ENCODE results near the gene NUTM2D. TPM values are rescaled to one million over a fixed set of nuclear protein-coding genes. Genes with fewer than 3 reads are reported as not detected.
"Not testable (repeated sequence)": the region's sequence is repeated elsewhere in the genome, so short reads cannot be mapped to it uniquely, and the experiment has no call there.

Gene NUTM2D
- total and polyA plus RNA-seq, 2 of the 4 experiments (the other 2 are of a cell fraction) = 0.54 to 1.9 TPM

DNA sequence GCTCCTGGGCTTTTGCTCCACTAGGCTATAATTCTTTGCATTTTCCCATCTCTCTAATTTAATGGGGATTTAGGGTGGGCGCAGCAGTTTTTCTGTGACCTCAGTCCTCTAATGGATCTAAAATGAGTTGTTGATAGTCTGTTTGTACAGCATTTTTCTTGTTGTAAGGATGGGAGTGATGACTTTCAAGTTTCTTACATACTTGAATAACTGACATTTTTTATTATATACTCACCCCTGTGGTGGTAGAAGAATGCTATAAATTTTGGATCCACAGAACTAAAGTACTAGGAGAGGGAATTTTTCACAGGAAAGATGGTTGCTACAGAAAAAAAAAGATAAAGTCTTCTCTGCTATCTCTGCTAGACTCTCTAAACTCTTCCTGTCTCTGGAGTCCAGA, 29.6 kb upstream of the NUTM2D start:
- H3K4me3 ChIP-seq (ENCODE audit: insufficient read depth, low read depth, low read length); in situ Hi-C loops (cut with MboI; ENCODE audit: low sequenced_read_pairs): not testable (repeated sequence)

DNA sequence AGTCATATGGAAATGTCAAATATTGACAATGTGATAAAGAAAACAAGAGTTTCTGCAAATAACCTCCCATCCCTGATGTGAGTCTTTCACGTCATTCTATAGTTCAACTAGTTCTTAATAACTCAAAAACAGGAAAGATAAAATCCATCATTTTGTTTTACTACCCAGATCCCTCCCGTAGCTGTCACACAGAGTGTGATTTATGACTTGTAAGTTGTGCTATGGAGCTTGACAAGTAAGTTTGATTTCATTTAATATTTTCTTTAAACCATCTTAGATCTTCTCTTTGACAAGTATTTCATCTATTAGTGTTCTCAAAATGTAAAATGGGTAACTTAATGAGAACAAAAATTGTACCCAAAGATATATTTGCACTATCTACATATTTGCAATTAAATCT, 28.4 kb upstream of the NUTM2D start:
- H3K4me2 ChIP-seq (ENCODE audit: low read depth, low read length); H2BK5ac ChIP-seq (ENCODE audit: low read depth, low read length, poor library complexity, severe bottlenecking); H3K9ac ChIP-seq (ENCODE audit: low read depth, low read length); H3K56ac ChIP-seq (ENCODE audit: extremely low read depth, insufficient read depth, low read length); H2BK120ac ChIP-seq (ENCODE audit: low read depth, low read length); H2AFZ ChIP-seq (replicated peaks; ENCODE audit: low read length, poor library complexity); BruUV-seq (replicated peaks); H3K79me1 ChIP-seq (ENCODE audit: low read depth in 1 of 2, low read length in 2 of 2); H3K4ac ChIP-seq (ENCODE audit: low read depth, low read length); H3K23ac ChIP-seq (ENCODE audit: low read depth, low read length); H3K4me3 ChIP-seq (ENCODE audit: insufficient read depth, low read depth, low read length); H3K36me3 ChIP-seq (ENCODE audit: control insufficient read depth, insufficient read depth, low read length); H2AK5ac ChIP-seq (ENCODE audit: low read depth, low read length); H3K14ac ChIP-seq (replicated peaks; ENCODE audit: low read depth, low read length); H3K9me3 ChIP-seq (ENCODE audit: control insufficient read depth, insufficient read depth, low read length); H3K9me1 ChIP-seq (ENCODE audit: insufficient read depth, low read length); H3K18ac ChIP-seq (ENCODE audit: low read depth, low read length); H4K5ac ChIP-seq (ENCODE audit: low read depth, low read length); H4K91ac ChIP-seq (ENCODE audit: insufficient read depth, low read depth, low read length); ATAC-seq (ENCODE audit: low read depth); H4K20me1 ChIP-seq (ENCODE audit: insufficient read depth, low read length); H3K4me1 ChIP-seq (ENCODE audit: control insufficient read depth, insufficient read depth, low read length); POLR2A ChIA-PET (ENCODE audit: unreplicated experiment); intact Hi-C loops (cut with micrococcal nuclease); H3K27ac ChIP-seq (ENCODE audit: insufficient read depth, low read length); DNase-seq; H2BK15ac ChIP-seq (ENCODE audit: low read depth, low read length); H4K8ac ChIP-seq (ENCODE audit: low read depth in 2 of 2, low read length in 2 of 2); dilution Hi-C loops (cut with HindIII; ENCODE audit: low sequenced_read_pairs, unreplicated experiment); CTCF ChIA-PET; H2AK9ac ChIP-seq (replicated peaks; ENCODE audit: low read depth, low read length, poor library complexity); in situ Hi-C loops (cut with MboI; ENCODE audit: low sequenced_read_pairs); H2BK20ac ChIP-seq (ENCODE audit: low read depth, low read length); H3K27me3 ChIP-seq (ENCODE audit: control insufficient read depth, insufficient read depth, low read length): not testable (repeated sequence)
- no CpG with 5 or more reads among the region's 2 CpGs for WGBS, 2 experiments (ENCODE audit: extremely low coverage in 2 of 2, insufficient read length in 1 of 2)

More for the DNA sequence above, 29.6 kb upstream of the NUTM2D start:
- H3K9ac ChIP-seq (ENCODE audit: low read depth, low read length); CTCF ChIA-PET; H4K5ac ChIP-seq (ENCODE audit: low read depth, low read length); H2BK15ac ChIP-seq (ENCODE audit: low read depth, low read length); H3K9me3 ChIP-seq (ENCODE audit: control insufficient read depth, insufficient read depth, low read length); H2AFZ ChIP-seq (replicated peaks; ENCODE audit: low read length, poor library complexity); H3K27ac ChIP-seq (ENCODE audit: insufficient read depth, low read length); dilution Hi-C loops (cut with HindIII; ENCODE audit: low sequenced_read_pairs, unreplicated experiment); H4K8ac ChIP-seq (ENCODE audit: low read depth in 2 of 2, low read length in 2 of 2); H3K27me3 ChIP-seq (ENCODE audit: control insufficient read depth, insufficient read depth, low read length); H4K91ac ChIP-seq (ENCODE audit: insufficient read depth, low read depth, low read length); H3K9me1 ChIP-seq (ENCODE audit: insufficient read depth, low read length); H3K4me1 ChIP-seq (ENCODE audit: control insufficient read depth, insufficient read depth, low read length); H3K18ac ChIP-seq (ENCODE audit: low read depth, low read length); H2AK9ac ChIP-seq (replicated peaks; ENCODE audit: low read depth, low read length, poor library complexity); H3K23ac ChIP-seq (ENCODE audit: low read depth, low read length); H3K14ac ChIP-seq (replicated peaks; ENCODE audit: low read depth, low read length); H3K4ac ChIP-seq (ENCODE audit: low read depth, low read length); H4K20me1 ChIP-seq (ENCODE audit: insufficient read depth, low read length); H3K79me1 ChIP-seq (ENCODE audit: low read depth in 1 of 2, low read length in 2 of 2); H3K56ac ChIP-seq (ENCODE audit: extremely low read depth, insufficient read depth, low read length); intact Hi-C loops (cut with micrococcal nuclease); H2BK20ac ChIP-seq (ENCODE audit: low read depth, low read length); POLR2A ChIA-PET (ENCODE audit: unreplicated experiment); BruUV-seq (replicated peaks); H2AK5ac ChIP-seq (ENCODE audit: low read depth, low read length); H3K36me3 ChIP-seq (ENCODE audit: control insufficient read depth, insufficient read depth, low read length); H2BK120ac ChIP-seq (ENCODE audit: low read depth, low read length): not testable (repeated sequence)
- WGBS, 2 experiments (ENCODE audit: extremely low coverage in 2 of 2, insufficient read length in 1 of 2) = no CpG with 5 or more reads among the region's 1 CpG
- ATAC-seq (ENCODE audit: low read depth) (peak; percentile 89), DNase-seq (peak; percentile 27)
- peak overlapping the region; percentile 50 for H2BK5ac ChIP-seq (ENCODE audit: low read depth, low read length, poor library complexity, severe bottlenecking)
- H3K4me2 ChIP-seq (ENCODE audit: low read depth, low read length) = peak overlapping the region; percentile 55; the same call in 1 of the 2 replicates
